Skeletal muscle satellite cell (primary cell): ENCODE data around the gene FOXL3.

Source experiments
- H3K27me3 ChIP-seq: 2 replicates; pipeline ENCODE4 v1.7.0; 2013; ENCODE audit warnings: low read length; ENCODE audit not compliant: control insufficient read depth, insufficient read depth
- H3K36me3 ChIP-seq: 2 replicates; pipeline ENCODE4 v1.7.0; 2013; ENCODE audit warnings: mild to moderate bottlenecking, control low read depth, low read length; ENCODE audit not compliant: insufficient read depth
- H3K4me1 ChIP-seq: 2 replicates; pipeline ENCODE4 v1.7.0; 2013; ENCODE audit warnings: low read length; ENCODE audit not compliant: control insufficient read depth, insufficient read depth
- H3K4me2 ChIP-seq: 2 replicates; pipeline ENCODE4 v1.7.0; 2013; ENCODE audit warnings: mild to moderate bottlenecking, low read length
- H3K4me3 ChIP-seq: 2 replicates; pipeline ENCODE4 v1.7.0; 2013; ENCODE audit warnings: low read length
- H3K9ac ChIP-seq: 2 replicates; pipeline ENCODE4 v1.7.0; 2013; ENCODE audit warnings: mild to moderate bottlenecking, low read depth, low read length, moderate library complexity
- H3K9me3 ChIP-seq: replicated peaks from 2 replicates; pipeline ENCODE4 v1.7.0; 2013; ENCODE audit warnings: mild to moderate bottlenecking, control low read depth, low read length

The FOXL3 gene

GRCh38 chr7:249989-250388, 40.0 kb upstream of the FOXL3 start:
- H3K4me1 ChIP-seq: no peaks in the 10 kb centered on the region
- peaks cover 21% of the 10 kb centered on the region for H3K36me3 ChIP-seq
- no peaks in the 10 kb centered on the region for H3K9me3 ChIP-seq
- H3K4me3 ChIP-seq: no peak overlapping the region
- no peak overlapping the region for H3K9ac ChIP-seq
- no peak overlapping the region for H3K4me2 ChIP-seq
- no peaks in the 10 kb centered on the region for H3K27me3 ChIP-seq

DNA sequence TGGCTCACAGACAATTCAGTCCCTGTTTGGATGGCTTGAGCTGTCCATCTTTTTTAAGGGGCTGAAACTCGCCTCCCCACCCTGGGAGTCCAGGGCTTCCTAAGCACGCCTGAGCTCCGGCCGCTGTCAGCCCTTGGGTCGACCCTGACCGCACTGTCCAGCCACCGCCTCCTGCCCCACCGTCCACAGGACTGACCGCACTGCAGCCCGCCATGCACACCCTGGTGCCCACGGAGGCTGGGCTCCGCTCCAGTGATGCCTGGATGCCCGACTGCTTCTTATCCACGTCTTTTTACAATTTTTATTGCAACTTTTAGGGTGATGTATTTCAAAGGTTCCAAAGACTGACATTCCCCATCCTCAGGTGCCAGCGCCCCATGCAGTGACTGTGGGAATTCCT, 39.4 kb upstream of the FOXL3 start:
- Histone ChIP-seq H3K36me3 (peaks cover 21% of the 10 kb centered on the region), H3K4me3 (no peak overlapping the region), H3K4me1 (no peaks in the 10 kb centered on the region)

GRCh38 chr7:251005-251404, 39.0 kb upstream of the FOXL3 start:
- Histone ChIP-seq H3K36me3 (peaks cover 21% of the 10 kb centered on the region), H3K9me3 (no peaks in the 10 kb centered on the region), H3K4me3 (no peak overlapping the region), H3K9ac (no peak overlapping the region), H3K4me1 (no peaks in the 10 kb centered on the region), H3K27me3 (no peaks in the 10 kb centered on the region), H3K4me2 (no peak overlapping the region)

More for the DNA sequence above, 39.4 kb upstream of the FOXL3 start:
- H3K9me3 ChIP-seq: no peaks in the 10 kb centered on the region
- H3K27me3 ChIP-seq: no peaks in the 10 kb centered on the region
- H3K9ac ChIP-seq: no peak overlapping the region
- no peak overlapping the region for H3K4me2 ChIP-seq

GRCh38 chr7:251446-252175, 38.4 kb upstream of the FOXL3 start:
- no peak overlapping the region for H3K4me2 ChIP-seq
- peaks cover 20% of the 10 kb centered on the region for H3K36me3 ChIP-seq
- H3K9me3 ChIP-seq: no peaks in the 10 kb centered on the region
- no peak overlapping the region for H3K9ac ChIP-seq
- no peaks in the 10 kb centered on the region for H3K27me3 ChIP-seq
- H3K4me3 ChIP-seq: no peak overlapping the region
- no peaks in the 10 kb centered on the region for H3K4me1 ChIP-seq

DNA sequence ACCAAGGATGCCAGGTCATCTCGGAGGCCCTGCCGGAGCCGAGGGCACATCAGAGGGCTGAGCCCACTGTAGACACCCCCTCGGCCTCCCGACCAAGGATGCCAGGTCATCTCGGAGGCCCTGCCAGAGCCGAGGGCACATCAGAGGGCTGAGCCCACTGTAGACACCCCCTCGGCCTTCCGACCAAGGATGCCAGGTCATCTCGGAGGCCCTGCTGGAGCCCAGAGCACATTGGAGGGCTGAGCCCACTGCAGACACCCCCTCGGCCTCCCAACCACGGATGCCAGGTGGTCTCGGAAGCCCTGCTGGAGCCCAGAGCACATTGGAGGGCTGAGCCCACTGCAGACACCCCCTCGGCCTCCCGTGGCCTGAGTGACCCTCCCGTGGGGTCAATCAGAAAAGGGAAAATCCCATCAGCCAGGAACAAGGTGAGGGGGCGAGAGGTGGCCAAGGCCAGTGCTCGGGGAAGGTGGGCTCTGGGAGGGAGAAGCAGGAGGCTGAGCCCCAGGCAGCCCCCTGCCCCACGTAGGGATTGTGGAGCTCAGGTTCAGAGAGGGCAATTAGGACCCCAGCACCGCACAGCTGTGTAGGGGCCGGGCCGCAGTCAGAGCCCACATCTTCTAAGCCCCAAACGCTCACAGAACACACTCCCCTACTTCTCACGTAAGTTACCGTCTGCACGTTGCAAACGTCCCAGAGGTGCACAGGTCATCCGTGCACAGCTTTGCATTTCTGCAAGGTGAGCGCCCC, 37.6 kb upstream of the FOXL3 start:
- no peak overlapping the region for H3K4me3 ChIP-seq
- no peaks in the 10 kb centered on the region for H3K27me3 ChIP-seq
- H3K9me3 ChIP-seq: no peaks in the 10 kb centered on the region
- no peak overlapping the region for H3K4me2 ChIP-seq
- no peak overlapping the region for H3K9ac ChIP-seq
- H3K4me1 ChIP-seq: no peaks in the 10 kb centered on the region
- H3K36me3 ChIP-seq: peaks cover 24% of the 10 kb centered on the region

GRCh38 chr7:252981-253380, 37.0 kb upstream of the FOXL3 start:
- Histone ChIP-seq H3K4me1 (no peaks in the 10 kb centered on the region), H3K36me3 (peaks cover 24% of the 10 kb centered on the region), H3K9me3 (no peaks in the 10 kb centered on the region), H3K4me3 (no peak overlapping the region), H3K9ac (no peak overlapping the region), H3K27me3 (no peaks in the 10 kb centered on the region), H3K4me2 (peak overlapping the region; percentile 33)

GRCh38 chr7:253581-254336, 36.2 kb upstream of the FOXL3 start:
- Histone ChIP-seq H3K4me2 (peak overlapping the region; percentile 33), H3K4me3 (no peak overlapping the region), H3K4me1 (no peaks in the 10 kb centered on the region), H3K9me3 (no peaks in the 10 kb centered on the region), H3K36me3 (peaks cover 26% of the 10 kb centered on the region), H3K9ac (no peak overlapping the region), H3K27me3 (no peaks in the 10 kb centered on the region)

- no peaks in the 10 kb centered on the region for H3K27me3 ChIP-seq
- H3K36me3 ChIP-seq: peaks cover 28% of the 10 kb centered on the region
- no peak overlapping the region for H3K4me3 ChIP-seq
- no peak overlapping the region for H3K9ac ChIP-seq
- H3K9me3 ChIP-seq: no peaks in the 10 kb centered on the region
- H3K4me2 ChIP-seq: no peak overlapping the region
- no peaks in the 10 kb centered on the region for H3K4me1 ChIP-seq
These were observed 35.5 kb upstream of the FOXL3 start for GRCh38 chr7:254337-255037.

DNA sequence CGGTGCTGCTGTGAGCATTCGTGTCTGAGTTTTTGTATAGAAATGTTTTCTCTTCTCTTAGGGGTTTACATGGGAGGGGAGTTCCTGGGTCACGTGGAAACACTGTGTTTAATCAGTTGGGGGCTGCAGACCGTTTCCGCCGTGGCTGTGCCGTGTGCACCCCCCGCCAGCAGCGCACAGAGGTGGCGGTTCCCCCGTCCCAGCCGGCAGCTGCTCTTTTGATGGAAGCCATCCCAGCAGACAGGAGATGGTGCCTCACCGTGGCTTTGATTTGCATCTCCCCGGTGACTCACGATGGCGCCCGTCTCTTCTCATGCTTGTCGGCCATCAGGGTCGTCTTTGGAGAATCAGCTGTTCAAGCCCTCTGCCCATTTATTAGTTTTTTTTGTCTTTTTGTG, 34.9 kb upstream of the FOXL3 start:
- Histone ChIP-seq H3K9me3 (no peaks in the 10 kb centered on the region), H3K4me1 (no peaks in the 10 kb centered on the region), H3K36me3 (peaks cover 34% of the 10 kb centered on the region), H3K4me3 (no peak overlapping the region), H3K4me2 (no peak overlapping the region), H3K27me3 (no peaks in the 10 kb centered on the region), H3K9ac (no peak overlapping the region)

GRCh38 chr7:255721-256361, 34.1 kb upstream of the FOXL3 start:
- H3K36me3 ChIP-seq: peaks cover 41% of the 10 kb centered on the region
- H3K4me1 ChIP-seq: no peaks in the 10 kb centered on the region

More at GRCh38 chr7:255721-256361, 34.1 kb upstream of the FOXL3 start:
- H3K27me3 ChIP-seq: no peaks in the 10 kb centered on the region
- H3K4me3 ChIP-seq: no peak overlapping the region
- H3K9ac ChIP-seq: no peak overlapping the region
- no peak overlapping the region for H3K4me2 ChIP-seq
- no peaks in the 10 kb centered on the region for H3K9me3 ChIP-seq
